ENCODE data around the gene TTLL10. TPM values are rescaled to one million over a fixed set of nuclear protein-coding genes. Genes with fewer than 3 reads are reported as not detected.

TTLL10 gene
- polyA plus RNA-seq, 1 of the 3 experiments (the other 2 are of a cell fraction): not detected

GRCh38 chr1:1234180-1234808, 60.6 kb downstream of the TTLL10 start (continued):
- no peak for TF ChIP-seq MEF2A (IDR thresholded peaks at IDR 0.05; ENCODE audit: borderline replicate concordance, low read depth)
- no peak for TF ChIP-seq FOXJ3 (CRISPR knock-in tag; IDR thresholded peaks at IDR 0.05)
- TF ChIP-seq EZH2phosphoT487 (IDR thresholded peaks at IDR 0.05; ENCODE audit: borderline replicate concordance, low read depth): no peak
- no peak for TF ChIP-seq GABPA (IDR thresholded peaks at IDR 0.05; ENCODE audit: low read depth)
- TF ChIP-seq TCF12 (IDR thresholded peaks at IDR 0.05): no peak
- no peak for TF ChIP-seq FOXM1 (IDR thresholded peaks at IDR 0.05; ENCODE audit: low read depth)

- no peak overlapping the region for H3K9ac ChIP-seq
- H4K20me1 ChIP-seq (ENCODE audit: insufficient read depth): peaks cover 1% of the 10 kb centered on the region; the same call in 1 of the 2 replicates
- peaks cover 7% of the 10 kb centered on the region for H3F3A ChIP-seq (replicated peaks; ENCODE audit: insufficient read depth)
- H3K27me3 ChIP-seq (ENCODE audit: insufficient read depth): no peaks in the 10 kb centered on the region
- TF ChIP-seq MEF2A (IDR thresholded peaks at IDR 0.05; ENCODE audit: borderline replicate concordance, low read depth) (no peak), REST (IDR thresholded peaks at IDR 0.05; ENCODE audit: low read depth, low read length) (no peak), EP300 (IDR thresholded peaks at IDR 0.05; ENCODE audit: borderline replicate concordance in 1 of 2, low read depth in 1 of 2, low read length in 1 of 2) (no peak), GATA2 (CRISPR knock-in tag; IDR thresholded peaks at IDR 0.05) (no peak), CHD2 (IDR thresholded peaks at IDR 0.05; ENCODE audit: low read length, partially characterized antibody) (no peak), ZBTB33 (IDR thresholded peaks at IDR 0.05; ENCODE audit: borderline replicate concordance, low read depth) (no peak), RFX5 (IDR thresholded peaks at IDR 0.05; ENCODE audit: low read length) (no peak), GABPA (IDR thresholded peaks at IDR 0.05; ENCODE audit: low read depth) (no peak), FOXM1 (IDR thresholded peaks at IDR 0.05; ENCODE audit: low read depth) (no peak), NFIC (IDR thresholded peaks at IDR 0.05; ENCODE audit: borderline replicate concordance) (no peak), RCOR1 (IDR thresholded peaks at IDR 0.05; ENCODE audit: low read length) (no peak), JUND (IDR thresholded peaks at IDR 0.05) (no peak), SIN3A (IDR thresholded peaks at IDR 0.05; ENCODE audit: borderline replicate concordance, low read depth, low read length) (no peak), USF2 (IDR thresholded peaks at IDR 0.05; ENCODE audit: borderline replicate concordance, low read depth, low read length) (no peak), SMC3 (IDR thresholded peaks at IDR 0.05; ENCODE audit: low read depth, low read length) (no peak), RAD21 (IDR thresholded peaks at IDR 0.05; ENCODE audit: low read length) (no peak), TEAD4 (IDR thresholded peaks at IDR 0.05; ENCODE audit: borderline replicate concordance, insufficient read depth) (no peak)
- H3K79me2 ChIP-seq (ENCODE audit: insufficient read depth): peaks cover 33% of the 10 kb centered on the region
- 93% methylated on average over 17 of the region's 27 CpGs for WGBS (ENCODE audit: low lambda C conversion rate)
- peaks cover 0 to 29% of the 10 kb centered on the region in 2 experiments; a peak in 1 of 4 replicates for H3K4me1 ChIP-seq (ENCODE audit: control insufficient read depth in 1 of 2, insufficient read depth in 2 of 2, low read depth in 1 of 2, low read length in 1 of 2)
- no peak overlapping the region for H3K27ac ChIP-seq (ENCODE audit: low read depth in 2 of 2, low read length in 1 of 2)
- peaks cover 0 to 17% of the 10 kb centered on the region in 2 experiments for H3K36me3 ChIP-seq (replicated peaks in 1 of 2; ENCODE audit: control insufficient read depth in 1 of 2, insufficient read depth in 2 of 2, low read length in 1 of 2)
- H3K4me2 ChIP-seq: no peak overlapping the region
- ChIA-PET CTCF (interaction anchor here (1.0 kb wide), 1 partner anchor 57 kb away, joined by 3 read pairs; no protein-coding TSS in a partner anchor), POLR2A (no interaction called here)
- DNase-seq: no peak
- no peak overlapping the region for H2AFZ ChIP-seq (ENCODE audit: low read depth)
- no peak overlapping the region for H3K4me3 ChIP-seq (ENCODE audit: low read depth in 2 of 2, low read length in 1 of 2)
- no peaks in the 10 kb centered on the region for H3K9me2 ChIP-seq
- H3K9me3 ChIP-seq: no peaks in the 10 kb centered on the region
Observed at GRCh38 chr1:1235016-1235744, 61.5 kb downstream of the TTLL10 start.

Measured in SK-N-SH (cell line).